ENCODE data around the gene TREM2.

Gene TREM2

GRCh38 chr6:41162687-41163418 is at the start of gene TREM2:
Gene TREM2, minus strand, starts transcription at chr6:41163116. Its CDS starts 34 bp downstream, at chr6:41163082.
- DNase-seq (ENCODE audit: low spot score) = no peak
- TF ChIP-seq, protein P1, sequence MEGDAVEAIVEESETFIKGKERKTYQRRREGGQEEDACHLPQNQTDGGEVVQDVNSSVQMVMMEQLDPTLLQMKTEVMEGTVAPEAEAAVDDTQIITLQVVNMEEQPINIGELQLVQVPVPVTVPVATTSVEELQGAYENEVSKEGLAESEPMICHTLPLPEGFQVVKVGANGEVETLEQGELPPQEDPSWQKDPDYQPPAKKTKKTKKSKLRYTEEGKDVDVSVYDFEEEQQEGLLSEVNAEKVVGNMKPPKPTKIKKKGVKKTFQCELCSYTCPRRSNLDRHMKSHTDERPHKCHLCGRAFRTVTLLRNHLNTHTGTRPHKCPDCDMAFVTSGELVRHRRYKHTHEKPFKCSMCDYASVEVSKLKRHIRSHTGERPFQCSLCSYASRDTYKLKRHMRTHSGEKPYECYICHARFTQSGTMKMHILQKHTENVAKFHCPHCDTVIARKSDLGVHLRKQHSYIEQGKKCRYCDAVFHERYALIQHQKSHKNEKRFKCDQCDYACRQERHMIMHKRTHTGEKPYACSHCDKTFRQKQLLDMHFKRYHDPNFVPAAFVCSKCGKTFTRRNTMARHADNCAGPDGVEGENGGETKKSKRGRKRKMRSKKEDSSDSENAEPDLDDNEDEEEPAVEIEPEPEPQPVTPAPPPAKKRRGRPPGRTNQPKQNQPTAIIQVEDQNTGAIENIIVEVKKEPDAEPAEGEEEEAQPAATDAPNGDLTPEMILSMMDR (IDR thresholded peaks at IDR 0.05; ENCODE audit: borderline replicate concordance, control extremely low read depth, extremely low read depth, insufficient read depth, missing control alignments) = no peak
- in situ Hi-C loops (cut with MboI; ENCODE audit: low sequenced_read_pairs, unreplicated experiment) = no loop called here

DNA sequence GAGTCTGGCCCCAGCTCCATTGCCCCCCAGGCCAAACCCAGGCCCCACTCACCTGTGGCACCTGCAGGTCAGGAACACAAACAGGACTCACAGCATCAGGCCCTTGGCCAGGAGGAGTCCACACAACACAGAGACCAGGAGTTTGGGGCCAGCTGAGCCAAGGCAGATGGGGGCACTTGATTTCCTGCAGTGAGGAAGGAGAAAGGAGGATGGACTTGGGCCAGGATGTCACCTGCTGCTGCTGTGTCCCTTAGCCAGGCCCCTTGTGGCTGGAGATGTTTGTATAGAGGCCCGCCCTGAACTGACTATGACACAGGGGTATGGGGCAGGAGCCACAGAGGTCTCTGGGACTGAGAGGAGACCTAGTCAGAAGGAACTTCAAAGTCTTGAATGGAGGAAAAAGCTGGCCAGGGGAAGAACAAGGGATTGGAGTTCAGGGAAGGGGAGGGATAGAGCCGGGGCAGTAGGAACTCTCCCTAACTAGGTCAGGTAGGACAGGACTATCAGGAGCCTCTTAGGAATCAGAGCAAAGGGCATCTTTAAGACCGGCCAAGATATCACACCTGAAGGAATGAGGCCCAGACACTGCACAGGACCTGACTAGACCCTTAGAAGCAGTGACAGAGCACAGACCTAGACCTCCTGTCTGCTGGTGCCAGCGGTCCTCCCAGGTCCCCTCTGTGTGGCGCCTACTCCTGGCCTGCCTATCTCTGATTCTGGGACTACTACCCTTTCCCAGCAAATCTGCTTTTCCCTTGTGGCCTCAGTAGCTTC is 46.8 kb upstream of the TREM2 start:
- in situ Hi-C loops (cut with MboI; ENCODE audit: low sequenced_read_pairs, unreplicated experiment) = no loop called here
- DNase-seq (ENCODE audit: low spot score) = no peak
- TF ChIP-seq, protein P1 (IDR thresholded peaks at IDR 0.05; ENCODE audit: borderline replicate concordance, control extremely low read depth, extremely low read depth, insufficient read depth, missing control alignments) = no peak

DNA sequence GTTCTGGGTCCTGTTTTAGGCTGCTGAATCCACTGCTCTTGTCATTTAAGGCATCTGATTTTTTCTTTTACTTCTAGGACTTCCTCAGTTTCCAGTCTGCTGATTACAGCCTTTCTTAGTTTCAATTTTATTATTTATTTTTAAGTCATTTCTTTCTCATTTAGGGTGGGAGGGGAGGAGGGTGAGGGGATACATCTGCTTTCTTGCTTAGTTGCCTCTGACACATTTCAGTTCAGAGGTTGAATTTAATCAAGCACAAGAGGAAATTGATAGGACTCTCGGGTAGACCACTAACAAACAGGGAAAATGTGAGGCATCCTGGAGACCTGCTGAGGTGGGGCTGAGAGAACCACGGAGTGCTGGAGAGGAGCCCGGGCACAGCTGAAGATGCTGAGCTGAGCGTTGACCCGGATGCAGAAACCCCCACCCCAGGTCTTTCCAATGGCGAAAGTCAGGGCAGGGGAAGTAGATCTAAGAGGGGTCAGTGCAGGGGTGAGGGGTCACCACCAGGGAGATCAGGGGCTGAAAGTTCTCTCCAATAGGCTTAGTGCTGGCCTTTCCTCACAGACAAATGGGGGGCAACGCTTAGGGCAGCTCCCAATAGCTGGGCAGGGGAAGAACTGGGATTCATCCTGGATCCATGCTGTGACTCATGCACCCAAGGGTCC is 45.7 kb upstream of the TREM2 start:
- TF ChIP-seq, protein P1 (IDR thresholded peaks at IDR 0.05; ENCODE audit: borderline replicate concordance, control extremely low read depth, extremely low read depth, insufficient read depth, missing control alignments) = no peak
- no peak for DNase-seq (ENCODE audit: low spot score)
- in situ Hi-C loops (cut with MboI; ENCODE audit: low sequenced_read_pairs, unreplicated experiment) = no loop called here

- in situ Hi-C loops (cut with MboI; ENCODE audit: low sequenced_read_pairs, unreplicated experiment) = no loop called here
- TF ChIP-seq, protein P1 (IDR thresholded peaks at IDR 0.05; ENCODE audit: borderline replicate concordance, control extremely low read depth, extremely low read depth, insufficient read depth, missing control alignments) = no peak
- DNase-seq (ENCODE audit: low spot score) = no peak
Measured at GRCh38 chr6:41204156-41204555, 41.2 kb upstream of the TREM2 start.

DNA sequence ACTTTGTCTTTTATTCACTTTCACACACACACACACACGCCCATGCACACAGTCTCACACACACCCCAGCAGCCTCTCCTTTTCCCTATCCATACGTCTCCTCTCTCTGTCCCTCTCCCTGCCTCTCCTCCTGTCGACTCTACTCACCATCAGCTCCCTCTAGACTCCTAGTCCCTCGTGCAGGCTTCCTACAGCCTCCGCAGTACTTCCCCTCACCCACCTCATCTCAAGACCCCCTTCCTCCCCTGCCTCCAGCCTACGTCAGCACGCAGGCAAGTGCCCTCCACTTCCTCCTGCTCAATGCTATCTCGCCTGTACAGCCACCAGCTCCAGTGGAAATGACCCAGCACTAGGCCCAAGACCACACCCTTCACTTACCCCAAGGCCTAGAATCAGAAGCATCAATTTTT is 38.9 kb upstream of the TREM2 start:
- no peak for DNase-seq (ENCODE audit: low spot score)
- in situ Hi-C loops (cut with MboI; ENCODE audit: low sequenced_read_pairs, unreplicated experiment) = no loop called here
- TF ChIP-seq, protein P1 (IDR thresholded peaks at IDR 0.05; ENCODE audit: borderline replicate concordance, control extremely low read depth, extremely low read depth, insufficient read depth, missing control alignments) = no peak

DNA sequence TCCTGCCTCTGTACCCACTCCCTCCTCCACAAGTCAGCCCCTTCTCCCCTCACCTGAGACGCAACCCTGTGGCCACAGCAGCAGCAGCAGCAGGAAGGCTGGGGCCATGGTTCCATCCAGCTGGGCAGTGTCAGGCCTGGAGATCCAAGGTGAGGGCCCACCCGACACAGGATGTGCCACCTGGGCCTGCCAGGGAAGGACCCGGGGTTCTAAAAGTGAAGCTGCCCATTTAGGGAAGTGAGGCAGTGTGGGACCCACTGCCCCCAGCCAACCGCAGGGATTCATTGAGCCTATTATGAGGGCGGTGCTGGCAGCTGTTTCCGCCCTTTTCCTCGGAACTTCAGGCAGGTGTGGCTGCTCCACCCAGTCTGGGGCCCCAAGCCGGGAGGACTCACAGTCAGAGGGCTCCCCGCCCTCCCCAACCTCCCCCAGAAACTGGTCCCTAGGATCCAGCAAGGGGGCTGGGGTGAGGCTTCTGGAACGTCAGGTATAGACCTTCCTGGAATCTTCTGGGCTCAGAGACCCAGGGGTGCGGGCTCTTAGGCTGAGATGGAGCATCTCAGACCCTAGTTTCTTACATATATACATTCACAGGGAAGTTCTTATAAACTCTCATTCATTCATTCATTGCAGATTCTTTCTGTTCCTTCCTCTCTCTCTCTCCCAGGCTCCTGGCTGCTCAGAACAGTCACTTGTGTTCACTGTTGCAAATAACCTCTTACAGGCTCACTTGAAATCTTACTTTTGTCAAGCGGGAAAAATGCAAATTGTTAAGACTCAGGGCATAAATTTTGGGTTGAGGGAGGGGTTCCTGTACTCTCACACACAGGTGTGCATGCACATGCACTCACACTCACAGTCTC is 38.2 kb upstream of the TREM2 start, which contains the start of gene TREML2:
Gene TREML2, minus strand, starts transcription at position 249 of the 863 bp plus-strand sequence. Its CDS starts 141 bp downstream, at position 108.
- TF ChIP-seq, protein P1 (IDR thresholded peaks at IDR 0.05; ENCODE audit: borderline replicate concordance, control extremely low read depth, extremely low read depth, insufficient read depth, missing control alignments) = no peak
- no peak for DNase-seq (ENCODE audit: low spot score)
- in situ Hi-C loops (cut with MboI; ENCODE audit: low sequenced_read_pairs, unreplicated experiment) = no loop called here

All from GM13976 (cell line).